Measurements from ENCODE around the gene U2AF1L4.
A peak's percentile ranks its signal among the peaks of the same experiment; 100 is the strongest.

U2AF1L4 gene

DNA sequence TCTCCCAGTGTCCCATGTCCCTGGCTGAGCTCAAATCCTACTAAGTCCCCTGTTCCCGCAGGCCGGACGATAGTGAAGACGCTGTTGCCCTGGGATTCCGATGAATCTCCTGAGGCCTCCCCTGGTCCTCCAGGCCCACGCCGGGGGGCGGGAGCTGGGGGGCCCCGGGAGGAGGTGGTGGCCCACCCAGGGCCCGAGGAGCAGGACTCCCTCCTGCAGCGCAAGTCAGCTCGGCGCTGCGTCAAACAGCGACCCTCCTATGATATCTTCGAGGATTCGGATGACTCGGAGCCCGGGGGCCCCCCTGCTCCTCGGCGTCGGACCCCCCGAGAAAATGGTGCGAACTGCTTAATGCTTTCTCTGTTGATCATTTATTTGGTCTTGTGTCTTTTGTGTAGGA, 21.5 kb downstream of the U2AF1L4 start:
- no peak for DNase-seq

DNA sequence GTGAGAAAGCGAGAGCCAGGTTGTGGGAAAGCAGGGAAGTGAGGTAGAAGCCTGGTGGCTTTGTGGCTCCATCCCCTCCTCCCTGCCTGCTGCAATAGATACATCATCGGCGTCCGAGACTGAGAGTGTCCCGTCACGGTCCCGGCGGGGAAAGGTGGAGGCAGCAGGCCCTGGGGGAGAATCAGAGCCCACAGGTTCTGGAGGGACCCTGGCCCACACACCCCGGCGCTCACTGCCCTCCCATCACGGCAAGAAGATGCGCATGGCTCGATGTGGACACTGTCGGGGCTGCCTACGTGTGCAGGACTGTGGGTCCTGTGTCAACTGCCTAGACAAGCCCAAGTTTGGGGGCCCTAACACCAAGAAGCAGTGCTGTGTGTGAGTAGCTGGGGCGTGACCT, 22.3 kb downstream of the U2AF1L4 start:
- no peak for DNase-seq

- DNase-seq: no peak
These were observed 22.8 kb downstream of the U2AF1L4 start for GRCh38 chr19:35722461-35722860.

DNA sequence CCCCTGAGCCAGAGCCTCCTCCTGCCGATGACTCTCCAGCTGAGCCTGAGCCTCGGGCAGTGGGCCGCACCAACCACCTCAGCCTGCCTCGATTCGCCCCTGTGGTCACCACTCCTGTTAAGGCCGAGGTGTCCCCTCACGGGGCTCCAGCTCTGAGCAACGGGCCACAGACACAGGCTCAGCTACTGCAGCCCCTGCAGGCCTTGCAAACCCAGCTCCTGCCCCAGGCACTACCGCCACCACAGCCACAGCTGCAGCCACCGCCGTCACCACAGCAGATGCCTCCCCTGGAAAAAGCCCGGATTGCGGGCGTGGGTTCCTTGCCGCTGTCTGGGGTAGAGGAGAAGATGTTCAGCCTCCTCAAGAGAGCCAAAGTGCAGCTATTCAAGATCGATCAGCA, 23.8 kb downstream of the U2AF1L4 start:
- DNase-seq: no peak

DNA sequence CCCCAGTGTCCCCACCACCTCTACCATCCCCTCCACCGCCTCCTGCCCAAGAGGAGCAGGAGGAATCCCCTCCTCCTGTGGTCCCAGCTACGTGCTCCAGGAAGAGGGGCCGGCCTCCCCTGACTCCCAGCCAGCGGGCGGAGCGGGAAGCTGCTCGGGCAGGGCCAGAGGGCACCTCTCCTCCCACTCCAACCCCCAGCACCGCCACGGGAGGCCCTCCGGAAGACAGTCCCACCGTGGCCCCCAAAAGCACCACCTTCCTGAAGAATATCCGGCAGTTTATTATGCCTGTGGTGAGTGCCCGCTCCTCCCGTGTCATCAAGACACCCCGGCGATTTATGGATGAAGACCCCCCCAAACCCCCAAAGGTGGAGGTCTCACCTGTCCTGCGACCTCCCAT, 24.6 kb downstream of the U2AF1L4 start:
- no peak for DNase-seq

DNA sequence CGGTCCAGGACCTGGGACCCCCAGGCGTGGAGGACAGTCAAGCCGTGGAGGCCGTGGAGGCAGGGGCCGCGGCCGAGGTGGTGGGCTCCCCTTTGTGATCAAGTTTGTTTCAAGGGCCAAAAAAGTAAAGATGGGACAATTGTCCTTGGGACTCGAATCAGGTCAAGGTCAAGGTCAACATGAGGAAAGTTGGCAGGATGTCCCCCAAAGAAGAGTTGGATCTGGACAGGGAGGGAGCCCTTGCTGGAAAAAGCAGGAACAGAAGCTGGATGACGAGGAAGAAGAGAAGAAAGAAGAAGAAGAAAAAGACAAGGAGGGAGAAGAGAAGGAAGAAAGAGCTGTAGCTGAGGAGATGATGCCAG, 25.1 kb downstream of the U2AF1L4 start:
- DNase-seq: no peak

DNA sequence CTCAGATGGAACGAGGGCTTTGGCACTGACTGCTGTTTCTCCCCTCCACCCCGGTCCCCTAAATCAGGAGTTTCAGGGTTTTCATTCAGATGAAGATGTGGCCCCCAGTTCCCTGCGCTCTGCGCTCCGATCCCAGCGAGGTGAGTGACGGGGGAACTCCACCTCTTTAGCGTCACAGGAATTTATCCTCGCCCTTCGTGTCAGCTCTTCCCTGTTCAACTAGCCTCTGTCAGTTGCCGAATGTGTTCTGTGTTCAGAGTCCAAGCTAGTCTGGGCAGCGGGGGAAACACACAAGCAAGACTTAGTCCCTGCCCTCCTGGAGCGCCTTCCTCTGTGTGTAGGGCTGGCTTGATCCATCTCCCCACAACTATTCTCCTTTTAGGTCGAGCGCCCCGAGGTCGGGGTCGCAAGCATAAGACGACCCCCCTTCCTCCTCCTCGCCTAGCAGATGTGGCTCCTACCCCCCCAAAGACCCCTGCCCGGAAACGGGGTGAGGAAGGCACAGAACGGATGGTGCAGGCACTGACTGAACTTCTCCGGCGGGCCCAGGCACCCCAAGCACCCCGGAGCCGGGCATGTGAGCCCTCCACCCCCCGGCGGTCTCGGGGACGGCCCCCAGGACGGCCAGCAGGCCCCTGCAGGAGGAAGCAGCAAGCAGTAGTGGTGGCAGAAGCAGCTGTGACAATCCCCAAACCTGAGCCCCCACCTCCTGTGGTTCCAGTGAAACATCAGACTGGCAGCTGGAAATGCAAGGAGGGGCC, 25.6 kb downstream of the U2AF1L4 start:
- DNase-seq: no peak

DNA sequence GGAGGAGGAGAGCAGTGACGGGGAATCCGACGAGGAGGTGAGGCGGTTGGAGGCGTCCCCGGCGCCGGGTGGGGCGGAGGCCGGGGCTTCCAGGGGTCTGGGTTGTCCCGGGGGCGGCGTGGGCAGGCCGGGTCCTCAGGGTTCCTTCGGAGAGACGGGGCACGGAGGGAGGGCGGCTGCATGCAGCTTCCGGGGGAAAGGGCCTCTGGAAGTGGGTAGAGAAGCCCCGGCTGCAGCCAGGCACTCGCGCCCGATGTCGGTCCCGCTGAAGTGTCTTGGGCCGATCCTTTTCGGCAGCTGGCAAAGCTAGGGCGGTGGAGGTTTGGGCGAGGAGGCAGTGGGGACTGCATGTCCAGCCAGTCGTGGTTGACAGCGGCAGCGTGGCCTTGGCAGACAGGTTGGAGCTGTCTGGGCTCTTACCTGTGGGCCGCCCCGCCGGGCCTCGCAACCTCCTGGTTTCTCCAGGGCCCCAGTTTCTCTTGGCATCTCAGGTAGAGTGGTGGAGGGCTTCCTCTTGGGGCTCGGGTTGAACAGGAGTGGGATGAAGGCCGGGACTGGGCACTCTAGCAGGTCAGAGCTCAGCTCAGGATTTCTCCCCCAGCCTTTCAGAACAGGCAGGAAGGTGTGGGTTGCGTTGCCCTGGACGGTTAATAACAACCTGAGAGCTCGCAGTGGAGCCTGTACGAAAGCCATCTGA, 26.7 kb downstream of the U2AF1L4 start:
- DNase-seq: no peak

DNA sequence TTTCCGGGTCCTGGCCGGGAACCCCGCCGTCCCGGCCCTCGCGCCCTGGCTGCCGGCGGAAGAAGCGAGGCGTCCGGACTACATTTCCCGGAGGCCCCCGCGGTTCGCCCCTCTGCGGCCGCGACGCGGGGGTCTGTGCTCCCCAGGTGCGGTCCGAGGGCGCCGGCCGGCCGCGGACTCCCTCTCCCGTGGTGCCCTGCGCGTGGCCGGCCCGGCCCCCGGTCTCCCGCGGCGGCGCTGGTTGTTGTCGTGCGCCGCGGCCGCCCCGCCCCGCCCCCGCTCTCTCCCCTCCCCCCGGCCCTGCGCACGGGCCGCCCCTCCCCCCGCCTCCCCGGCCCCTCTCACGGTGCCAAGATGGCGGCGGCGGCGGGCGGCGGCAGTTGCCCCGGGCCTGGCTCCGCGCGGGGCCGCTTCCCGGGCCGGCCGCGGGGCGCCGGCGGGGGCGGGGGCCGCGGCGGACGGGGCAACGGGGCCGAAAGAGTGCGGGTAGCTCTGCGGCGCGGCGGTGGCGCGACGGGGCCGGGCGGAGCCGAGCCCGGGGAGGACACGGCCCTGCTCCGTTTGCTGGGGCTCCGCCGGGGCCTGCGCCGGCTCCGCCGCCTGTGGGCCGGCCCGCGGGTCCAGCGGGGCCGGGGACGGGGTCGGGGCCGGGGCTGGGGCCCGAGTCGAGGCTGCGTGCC, 27.4 kb downstream of the U2AF1L4 start, which contains the start of gene KMT2B:
TSS of gene KMT2B (plus strand) at position 339 of the 680 bp plus-strand sequence. CDS start at position 355, 16 bp downstream.
- no peak for DNase-seq

DNA sequence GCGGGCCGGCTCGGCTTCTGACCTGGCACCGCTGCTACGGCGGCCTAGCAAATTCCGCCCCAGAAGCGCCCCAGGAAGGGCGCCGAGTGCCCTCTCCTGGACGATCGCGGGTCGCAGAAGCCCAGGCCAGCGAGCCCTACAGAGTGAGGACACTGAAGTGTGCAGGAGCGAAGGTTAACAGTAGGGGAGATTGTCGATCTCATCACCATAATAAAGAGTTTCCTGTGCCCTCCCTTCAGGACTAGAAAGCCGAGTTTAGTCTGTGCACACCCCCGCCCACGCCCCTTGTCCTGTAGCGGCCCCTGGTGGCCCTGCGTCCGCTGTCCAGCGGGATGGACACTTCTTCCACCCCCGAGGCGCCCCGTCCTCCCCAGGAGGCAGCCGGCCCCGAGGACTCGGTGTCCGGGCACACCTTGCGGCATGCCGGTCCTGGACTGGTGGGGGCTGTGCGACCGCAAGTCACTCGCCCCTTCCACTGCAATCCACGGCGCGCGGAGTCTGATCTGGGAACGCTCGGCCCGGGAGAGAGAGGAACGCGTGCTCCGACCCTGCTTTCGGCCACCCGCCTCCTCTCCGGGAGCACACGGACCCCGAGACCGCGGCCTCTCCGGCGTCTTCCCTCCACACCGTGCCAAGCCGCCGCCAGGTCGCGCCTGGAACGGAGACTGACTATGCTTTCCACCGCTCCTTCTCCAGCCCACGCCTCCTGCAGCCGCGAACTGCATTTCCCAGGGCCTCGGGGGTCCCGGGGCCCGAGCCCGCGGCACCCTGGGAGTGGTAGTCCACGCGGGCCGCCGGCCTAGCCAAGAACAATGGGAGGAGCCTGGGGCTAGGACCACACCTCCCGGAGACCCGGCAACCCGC, 28.2 kb downstream of the U2AF1L4 start:
- peak; percentile 93 for DNase-seq

- peak; percentile 52 for DNase-seq
These were observed 29.0 kb downstream of the U2AF1L4 start for GRCh38 chr19:35715981-35716800.

- no peak for DNase-seq
These were observed 29.8 kb downstream of the U2AF1L4 start for GRCh38 chr19:35715355-35715809.

DNA sequence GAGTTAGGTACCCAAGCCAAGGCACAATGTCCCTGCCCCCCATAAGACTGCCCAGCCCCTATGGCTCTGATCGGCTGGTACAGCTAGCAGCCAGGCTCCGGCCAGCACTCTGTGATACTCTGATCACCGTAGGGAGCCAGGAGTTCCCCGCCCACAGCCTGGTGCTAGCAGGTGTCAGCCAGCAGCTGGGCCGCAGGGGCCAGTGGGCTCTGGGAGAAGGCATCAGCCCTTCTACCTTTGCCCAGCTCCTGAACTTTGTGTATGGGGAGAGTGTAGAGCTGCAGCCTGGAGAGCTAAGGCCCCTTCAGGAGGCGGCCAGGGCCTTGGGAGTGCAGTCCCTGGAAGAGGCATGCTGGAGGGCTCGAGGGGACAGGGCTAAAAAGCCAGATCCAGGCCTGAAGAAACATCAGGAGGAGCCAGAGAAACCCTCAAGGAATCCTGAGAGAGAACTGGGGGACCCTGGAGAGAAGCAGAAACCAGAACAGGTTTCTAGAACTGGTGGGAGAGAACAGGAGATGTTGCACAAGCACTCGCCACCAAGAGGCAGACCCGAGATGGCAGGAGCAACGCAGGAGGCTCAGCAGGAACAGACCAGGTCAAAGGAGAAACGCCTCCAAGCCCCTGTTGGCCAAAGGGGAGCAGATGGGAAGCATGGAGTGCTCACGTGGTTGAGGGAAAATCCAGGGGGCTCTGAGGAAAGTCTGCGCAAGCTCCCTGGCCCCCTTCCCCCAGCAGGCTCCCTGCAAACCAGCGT, 30.4 kb downstream of the U2AF1L4 start:
- DNase-seq: no peak

- no peak for DNase-seq
These were observed 31.2 kb downstream of the U2AF1L4 start for GRCh38 chr19:35713904-35714495.

DNA sequence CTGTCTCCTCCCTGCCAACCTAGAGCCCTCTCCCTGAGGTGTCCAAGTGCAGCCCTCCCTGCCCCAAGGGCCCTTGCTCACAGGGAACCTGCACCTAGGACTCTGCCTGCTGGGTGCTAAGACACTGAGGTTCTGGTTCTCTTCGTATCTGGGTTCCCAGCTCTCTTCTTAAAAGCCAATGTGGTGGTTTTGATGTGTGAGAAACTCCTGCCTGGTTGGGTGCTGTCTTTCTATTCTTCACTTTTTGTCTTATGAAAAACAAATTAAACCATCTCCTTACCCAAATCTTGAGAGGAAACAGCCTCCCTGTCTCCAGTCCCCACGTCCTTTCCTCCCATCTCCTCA, 31.7 kb downstream of the U2AF1L4 start:
- no peak for DNase-seq

GRCh38 chr19:35712567-35713505, 32.4 kb downstream of the U2AF1L4 start:
- DNase-seq: no peak

GRCh38 chr19:35710784-35711723, 34.2 kb downstream of the U2AF1L4 start:
- no peak for DNase-seq

DNA sequence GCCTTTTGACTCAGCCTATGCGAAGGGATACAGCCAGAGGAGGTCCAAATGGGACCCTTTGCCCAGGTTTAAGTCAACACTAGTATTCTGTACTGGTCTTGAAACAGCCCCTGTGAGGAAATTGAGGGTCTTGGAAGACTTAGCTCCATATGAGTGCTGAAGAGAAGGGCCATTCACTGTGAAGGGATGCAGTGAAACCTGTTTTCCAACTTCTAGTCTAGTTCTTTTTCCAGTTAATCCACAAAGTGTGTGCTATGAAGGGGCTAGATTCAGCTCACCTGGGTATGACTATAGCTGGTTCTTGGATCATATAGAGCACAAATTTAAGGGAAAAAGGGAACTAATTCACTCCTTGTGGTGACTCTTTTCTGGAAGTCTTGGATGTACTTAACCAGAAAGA, 36.8 kb downstream of the U2AF1L4 start:
- DNase-seq: no peak

GRCh38 chr19:35704218-35704617, 41.0 kb downstream of the U2AF1L4 start, which contains the start of gene ZBTB32:
Gene ZBTB32 (plus strand): TSS chr19:35704558. CDS start chr19:35714627, 10,069 bp downstream.
- DNase-seq: no peak

Data from DMS79 (cell line).